WERI-Rb-1 (cell line): ENCODE measurements around the gene SP9.

Experiments used
- DNase-seq: peaks from one replicate; pipeline ENCODE4 v3.0.0-alpha.2; 2020
- H3K27ac ChIP-seq: fragments of 250-450 bp; sonication (Bioruptor Pico); 2 replicates; pipeline ENCODE4 v1.5.1; 2020; ENCODE audit warnings: mild to moderate bottlenecking, moderate library complexity
- H3K27me3 ChIP-seq: fragments of 250-450 bp; sonication (Bioruptor Pico); 2 replicates; pipeline ENCODE4 v1.5.1; 2021; ENCODE audit warnings: mild to moderate bottlenecking, low read depth, moderate library complexity; ENCODE audit not compliant: insufficient read depth, severe bottlenecking
- H3K36me3 ChIP-seq: fragments of 250-450 bp; sonication (Bioruptor Pico); 2 replicates; pipeline ENCODE4 v1.5.1; 2020; ENCODE audit warnings: mild to moderate bottlenecking, moderate library complexity
- H3K4me3 ChIP-seq: 2 replicates; pipeline ENCODE4 v1.5.1; 2011; ENCODE audit warnings: low read depth, mild to moderate bottlenecking, control low read depth, low read length
- H3K9me3 ChIP-seq: fragments of 250-450 bp; sonication (Bioruptor Pico); 2 replicates; pipeline ENCODE4 v1.5.1; 2021; ENCODE audit warnings: mild to moderate bottlenecking, moderate library complexity; ENCODE audit not compliant: severe bottlenecking
- TF ChIP-seq, protein P1 (sequence below): IDR thresholded peaks from 2 replicates; pipeline ENCODE4 v1.5.1; 2011; ENCODE audit warnings: low read depth, mild to moderate bottlenecking, control low read depth, inconsistent platforms, low read length

SP9 gene

DNA sequence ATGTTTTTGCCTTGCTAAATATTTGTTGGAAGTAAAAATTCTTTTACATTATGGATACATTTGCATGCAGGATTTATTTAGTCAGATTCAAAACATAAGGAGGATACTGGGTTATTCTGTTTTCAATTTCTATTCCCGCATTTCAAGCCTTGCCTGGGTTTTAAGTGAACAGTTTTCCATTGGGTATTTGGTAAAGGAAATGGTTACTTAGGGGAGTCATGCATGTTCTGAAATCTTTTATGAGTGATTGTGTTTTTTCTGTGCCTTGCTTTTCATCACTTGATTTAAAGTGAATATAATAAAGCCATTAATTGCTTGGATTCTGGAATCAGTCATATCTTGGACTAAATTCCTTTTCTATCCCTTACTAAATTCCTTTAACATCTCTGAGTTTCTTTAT lies 12.0 kb upstream of the SP9 start:
- TF ChIP-seq, protein P1, sequence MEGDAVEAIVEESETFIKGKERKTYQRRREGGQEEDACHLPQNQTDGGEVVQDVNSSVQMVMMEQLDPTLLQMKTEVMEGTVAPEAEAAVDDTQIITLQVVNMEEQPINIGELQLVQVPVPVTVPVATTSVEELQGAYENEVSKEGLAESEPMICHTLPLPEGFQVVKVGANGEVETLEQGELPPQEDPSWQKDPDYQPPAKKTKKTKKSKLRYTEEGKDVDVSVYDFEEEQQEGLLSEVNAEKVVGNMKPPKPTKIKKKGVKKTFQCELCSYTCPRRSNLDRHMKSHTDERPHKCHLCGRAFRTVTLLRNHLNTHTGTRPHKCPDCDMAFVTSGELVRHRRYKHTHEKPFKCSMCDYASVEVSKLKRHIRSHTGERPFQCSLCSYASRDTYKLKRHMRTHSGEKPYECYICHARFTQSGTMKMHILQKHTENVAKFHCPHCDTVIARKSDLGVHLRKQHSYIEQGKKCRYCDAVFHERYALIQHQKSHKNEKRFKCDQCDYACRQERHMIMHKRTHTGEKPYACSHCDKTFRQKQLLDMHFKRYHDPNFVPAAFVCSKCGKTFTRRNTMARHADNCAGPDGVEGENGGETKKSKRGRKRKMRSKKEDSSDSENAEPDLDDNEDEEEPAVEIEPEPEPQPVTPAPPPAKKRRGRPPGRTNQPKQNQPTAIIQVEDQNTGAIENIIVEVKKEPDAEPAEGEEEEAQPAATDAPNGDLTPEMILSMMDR: no peak
- Histone ChIP-seq H3K27me3 (no peaks in the 10 kb centered on the region), H3K36me3 (no peaks in the 10 kb centered on the region), H3K27ac (no peak overlapping the region), H3K4me3 (no peak overlapping the region), H3K9me3 (no peaks in the 10 kb centered on the region)
- no peak for DNase-seq

GRCh38 chr2:174324530-174324929 lies 10.2 kb upstream of the SP9 start:
- TF ChIP-seq, protein P1: no peak

GRCh38 chr2:174325373-174326160 lies 9.2 kb upstream of the SP9 start:
- Histone ChIP-seq H3K9me3 (no peaks in the 10 kb centered on the region), H3K36me3 (no peaks in the 10 kb centered on the region), H3K4me3 (peak overlapping the region; percentile 49; the same call in 1 of the 2 replicates), H3K27me3 (no peaks in the 10 kb centered on the region), H3K27ac (no peak overlapping the region)
- no peak for DNase-seq
- TF ChIP-seq, protein P1: no peak

More at GRCh38 chr2:174324530-174324929, 10.2 kb upstream of the SP9 start:
- Histone ChIP-seq H3K4me3 (no peak overlapping the region), H3K9me3 (no peaks in the 10 kb centered on the region), H3K27ac (no peak overlapping the region), H3K36me3 (no peaks in the 10 kb centered on the region), H3K27me3 (no peaks in the 10 kb centered on the region)
- no peak for DNase-seq

DNA sequence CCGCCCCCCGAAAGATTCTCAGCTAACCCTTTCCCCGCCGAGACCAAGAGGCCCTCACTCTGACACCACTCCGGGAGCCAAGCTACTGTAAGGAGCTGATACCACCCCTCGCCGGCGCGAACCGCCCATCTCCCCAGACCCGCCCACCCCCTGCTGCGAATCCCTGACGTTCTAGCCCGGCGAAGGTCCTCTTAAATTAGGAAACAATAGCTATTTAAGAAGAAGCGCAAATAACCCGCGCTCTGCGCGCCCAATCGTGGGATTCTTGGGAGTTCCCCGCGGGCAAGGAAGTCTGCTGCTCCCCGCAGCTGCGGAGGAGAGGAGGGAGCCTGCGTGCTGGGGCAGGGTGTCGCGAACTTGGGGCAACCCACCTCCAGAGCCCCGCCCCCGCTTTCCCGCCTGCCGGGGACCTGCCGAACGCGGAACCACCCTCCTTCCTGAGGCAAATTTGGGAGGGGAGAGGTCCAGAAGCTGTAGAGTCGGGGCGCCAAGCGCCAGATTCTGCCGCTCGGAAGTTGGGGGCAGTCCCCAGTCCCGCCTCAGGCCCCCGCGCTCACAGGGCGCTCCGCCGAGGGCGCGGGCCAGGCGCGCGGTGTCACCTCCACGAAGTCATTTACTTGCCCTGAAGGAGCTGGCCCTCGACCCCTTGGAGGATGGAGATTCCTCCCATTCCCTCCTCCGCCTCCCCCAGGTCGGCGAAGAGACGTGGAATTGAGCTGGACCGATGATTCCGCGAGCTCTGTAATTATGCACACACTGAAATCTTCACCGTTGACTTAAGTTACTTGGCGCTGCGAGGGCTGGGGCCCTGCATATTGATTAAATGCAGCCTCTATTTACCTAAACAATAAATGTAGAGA lies 8.4 kb upstream of the SP9 start:
- H3K27me3 ChIP-seq: no peaks in the 10 kb centered on the region
- peak; percentile 27 for DNase-seq
- no peaks in the 10 kb centered on the region for H3K36me3 ChIP-seq

DNA sequence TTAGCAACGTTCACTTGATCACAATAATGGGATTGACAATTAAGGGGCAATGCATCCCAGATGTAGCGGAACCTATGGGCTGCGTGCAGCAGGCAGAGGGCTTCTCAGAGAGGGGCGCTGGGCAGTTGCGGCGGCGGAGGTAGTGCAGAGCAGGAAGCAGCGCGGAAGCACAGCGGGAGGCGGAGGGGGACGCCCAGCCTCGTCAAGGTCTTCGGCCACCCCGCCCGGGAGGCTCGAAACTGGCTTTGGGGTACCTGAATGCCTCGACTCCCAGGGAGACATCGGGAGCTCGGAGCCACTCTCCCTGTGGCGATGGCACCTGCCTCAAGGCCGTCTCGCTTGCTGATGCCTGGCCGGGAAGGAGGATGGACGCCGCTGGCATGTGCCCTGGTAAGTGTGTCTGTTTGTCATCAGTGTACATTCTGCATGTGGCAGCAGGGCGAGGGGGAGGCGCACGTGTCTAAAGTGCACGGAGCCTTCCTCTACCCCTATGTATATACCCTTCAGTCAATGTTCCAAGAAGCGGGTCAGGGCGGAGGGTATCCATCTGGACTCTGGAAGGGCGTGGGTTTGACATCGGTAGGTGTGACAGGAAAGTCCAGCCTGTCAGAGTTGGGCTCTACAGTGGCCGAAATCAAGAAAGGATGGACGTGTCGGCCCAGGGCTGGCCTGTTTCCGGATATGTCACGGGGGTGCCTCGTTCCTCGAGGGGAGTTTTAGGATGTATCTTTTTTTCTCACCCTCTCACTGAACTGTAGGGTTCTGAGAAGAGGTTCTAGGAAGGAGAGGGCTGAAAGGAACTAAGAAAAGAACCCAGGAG lies 7.5 kb upstream of the SP9 start:
- Histone ChIP-seq H3K36me3 (no peaks in the 10 kb centered on the region), H3K9me3 (no peaks in the 10 kb centered on the region), H3K27ac (no peak overlapping the region), H3K4me3 (no peak overlapping the region), H3K27me3 (no peaks in the 10 kb centered on the region)
- TF ChIP-seq, protein P1: no peak
- no peak for DNase-seq

More for the DNA sequence above, 8.4 kb upstream of the SP9 start:
- H3K4me3 ChIP-seq: peak overlapping the region; percentile 49
- no peak overlapping the region for H3K27ac ChIP-seq
- TF ChIP-seq, protein P1: no peak
- no peaks in the 10 kb centered on the region for H3K9me3 ChIP-seq
